Measurements from ENCODE around the gene MRPS11. TPM values are rescaled to one million over a fixed set of nuclear protein-coding genes. Genes with fewer than 3 reads are reported as not detected.

MRPS11 gene
- total RNA-seq, 4 donors from 2014 or later = 20.0 to 32.7 (median 28.9) TPM

DNA sequence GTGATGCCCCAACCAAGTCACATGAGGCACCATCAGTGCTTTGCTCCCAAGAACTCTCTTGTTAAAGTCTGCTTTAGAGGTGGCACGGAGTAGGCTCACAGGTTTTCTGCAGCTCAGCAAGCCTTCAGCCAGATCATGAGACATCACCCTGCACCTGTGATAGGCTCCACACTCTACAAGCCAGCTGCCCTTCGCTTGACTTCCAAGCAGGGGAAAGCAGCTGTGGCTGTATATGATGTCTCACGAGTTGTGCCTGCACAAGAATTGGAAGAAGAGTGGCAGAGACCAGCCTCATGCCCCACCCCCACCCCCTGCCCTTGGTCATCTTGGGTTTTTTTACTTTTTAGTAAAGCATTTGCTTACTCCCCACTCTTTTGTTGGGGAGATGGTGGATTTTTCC is 22.5 kb downstream of the MRPS11 start:
- peaks cover 6% of the 10 kb centered on the region for H3K36me3 ChIP-seq
- 82% methylated on average over 3 of the region's 3 CpGs for WGBS

DNA sequence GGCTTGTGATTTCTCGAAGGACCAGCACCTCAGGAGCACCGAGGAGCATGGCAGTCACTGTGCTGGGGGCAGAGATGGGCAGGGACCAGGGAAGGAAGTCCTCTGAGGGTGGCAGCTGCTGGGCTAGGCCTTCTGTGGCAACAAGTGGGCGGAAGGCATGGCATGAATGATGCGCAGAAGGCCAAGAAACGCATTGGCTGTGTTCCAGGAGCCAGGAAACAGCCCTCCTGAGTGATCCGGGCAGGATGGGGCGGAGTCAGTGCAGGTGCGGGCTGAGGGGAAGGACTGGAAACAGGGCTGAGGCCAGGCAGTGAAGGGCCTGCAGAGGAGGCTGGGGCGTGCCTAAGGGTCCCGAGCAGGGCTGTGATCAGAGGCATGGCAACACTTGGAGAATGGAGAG is 23.6 kb downstream of the MRPS11 start:
- Histone ChIP-seq H3K36me3 (peaks cover 6% of the 10 kb centered on the region), H3K27me3 (no peaks in the 10 kb centered on the region), H3K9me3 (no peaks in the 10 kb centered on the region), H3K27ac (no peak overlapping the region), H3K4me1 (no peaks in the 10 kb centered on the region), H3K4me3 (no peak overlapping the region)
- 62% methylated on average over 10 of the region's 10 CpGs for WGBS
- TF ChIP-seq, protein P1, sequence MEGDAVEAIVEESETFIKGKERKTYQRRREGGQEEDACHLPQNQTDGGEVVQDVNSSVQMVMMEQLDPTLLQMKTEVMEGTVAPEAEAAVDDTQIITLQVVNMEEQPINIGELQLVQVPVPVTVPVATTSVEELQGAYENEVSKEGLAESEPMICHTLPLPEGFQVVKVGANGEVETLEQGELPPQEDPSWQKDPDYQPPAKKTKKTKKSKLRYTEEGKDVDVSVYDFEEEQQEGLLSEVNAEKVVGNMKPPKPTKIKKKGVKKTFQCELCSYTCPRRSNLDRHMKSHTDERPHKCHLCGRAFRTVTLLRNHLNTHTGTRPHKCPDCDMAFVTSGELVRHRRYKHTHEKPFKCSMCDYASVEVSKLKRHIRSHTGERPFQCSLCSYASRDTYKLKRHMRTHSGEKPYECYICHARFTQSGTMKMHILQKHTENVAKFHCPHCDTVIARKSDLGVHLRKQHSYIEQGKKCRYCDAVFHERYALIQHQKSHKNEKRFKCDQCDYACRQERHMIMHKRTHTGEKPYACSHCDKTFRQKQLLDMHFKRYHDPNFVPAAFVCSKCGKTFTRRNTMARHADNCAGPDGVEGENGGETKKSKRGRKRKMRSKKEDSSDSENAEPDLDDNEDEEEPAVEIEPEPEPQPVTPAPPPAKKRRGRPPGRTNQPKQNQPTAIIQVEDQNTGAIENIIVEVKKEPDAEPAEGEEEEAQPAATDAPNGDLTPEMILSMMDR (IDR thresholded peaks at IDR 0.05) = no peak
- TF ChIP-seq POLR2AphosphoS5 (IDR thresholded peaks at IDR 0.05) = no peak
- TF ChIP-seq POLR2A (IDR thresholded peaks at IDR 0.05) = no peak
- no peak for TF ChIP-seq EP300 (IDR thresholded peaks at IDR 0.05)
- DNase-seq (ENCODE audit: low spot score in 2 of 2) = no peak

More for the DNA sequence above, 22.5 kb downstream of the MRPS11 start:
- no peak overlapping the region for H3K4me3 ChIP-seq
- H3K9me3 ChIP-seq = no peaks in the 10 kb centered on the region
- no peaks in the 10 kb centered on the region for H3K4me1 ChIP-seq
- no peak overlapping the region for H3K27ac ChIP-seq
- no peak for DNase-seq (ENCODE audit: low spot score in 2 of 2)
- H3K27me3 ChIP-seq = no peaks in the 10 kb centered on the region
- TF ChIP-seq POLR2AphosphoS5 (IDR thresholded peaks at IDR 0.05) (no peak), EP300 (IDR thresholded peaks at IDR 0.05) (no peak), POLR2A (IDR thresholded peaks at IDR 0.05) (no peak)
- TF ChIP-seq, protein P1 (IDR thresholded peaks at IDR 0.05) = no peak

DNA sequence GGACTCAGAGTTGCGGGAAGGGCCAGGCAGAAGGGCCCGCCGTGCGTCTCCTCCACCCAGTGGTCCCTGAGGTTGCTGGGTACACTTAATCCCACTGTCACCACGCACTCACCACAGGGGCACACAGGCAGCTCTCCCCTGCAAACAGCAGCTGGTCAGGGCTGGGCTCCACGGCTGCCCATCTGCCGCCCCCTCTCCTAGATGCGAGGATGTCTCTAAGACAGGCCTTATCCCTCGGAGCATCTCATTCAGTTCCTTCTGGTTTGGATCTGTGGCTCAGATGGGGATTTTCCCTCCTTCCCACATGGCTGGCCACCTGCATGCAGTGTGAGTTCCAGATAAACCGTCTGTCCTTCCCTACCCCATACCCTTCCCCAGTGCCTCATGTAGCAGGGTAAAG is 26.3 kb downstream of the MRPS11 start:
- H3K27ac ChIP-seq = no peak overlapping the region
- H3K36me3 ChIP-seq = peaks cover 12% of the 10 kb centered on the region
- no peaks in the 10 kb centered on the region for H3K27me3 ChIP-seq
- no peak for TF ChIP-seq EP300 (IDR thresholded peaks at IDR 0.05)
- TF ChIP-seq POLR2AphosphoS5 (IDR thresholded peaks at IDR 0.05) = no peak
- TF ChIP-seq POLR2A (IDR thresholded peaks at IDR 0.05) = no peak
- TF ChIP-seq, protein P1 (IDR thresholded peaks at IDR 0.05) = no peak
- no peaks in the 10 kb centered on the region for H3K9me3 ChIP-seq
- DNase-seq (ENCODE audit: low spot score in 2 of 2) = no peak
- 72% methylated on average over 7 of the region's 10 CpGs for WGBS
- no peak overlapping the region for H3K4me3 ChIP-seq
- H3K4me1 ChIP-seq = no peaks in the 10 kb centered on the region

DNA sequence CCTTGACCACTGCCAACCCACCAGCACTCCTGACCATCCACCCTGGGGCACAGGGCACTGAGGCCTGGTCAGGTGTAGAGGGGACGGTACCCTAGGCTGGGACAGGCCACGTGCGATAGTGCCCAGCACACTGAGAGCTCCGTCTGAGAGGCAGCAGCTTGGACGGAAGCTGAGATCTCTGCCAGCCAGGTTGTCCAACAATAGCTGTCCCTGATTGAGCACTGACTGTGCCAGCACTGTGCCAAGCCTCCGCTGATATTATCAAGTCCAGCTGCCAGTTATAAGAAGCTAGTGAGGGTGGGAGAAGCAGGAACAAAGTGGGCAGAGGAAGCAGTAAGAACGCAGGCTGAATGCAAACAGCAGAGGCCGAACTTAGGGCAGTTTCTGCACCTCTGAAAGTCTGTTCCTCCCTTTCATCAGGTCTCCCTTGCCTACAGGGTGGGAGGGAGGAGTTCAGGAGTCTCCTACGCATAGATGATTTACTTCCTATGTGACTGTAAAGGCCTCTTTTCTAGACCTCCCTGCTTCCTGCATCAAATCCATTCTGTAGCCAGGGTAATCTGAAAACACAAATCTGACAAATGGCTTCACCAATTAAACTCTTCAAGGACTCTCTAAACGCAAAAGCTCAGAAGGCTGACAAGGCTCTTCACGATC is 29.7 kb downstream of the MRPS11 start:
- no peaks in the 10 kb centered on the region for H3K27me3 ChIP-seq
- no peak for DNase-seq (ENCODE audit: low spot score in 2 of 2)
- WGBS = 78% methylated on average over 9 of the region's 11 CpGs
- no peaks in the 10 kb centered on the region for H3K4me1 ChIP-seq
- no peaks in the 10 kb centered on the region for H3K9me3 ChIP-seq
- no peak overlapping the region for H3K4me3 ChIP-seq
- H3K27ac ChIP-seq = no peak overlapping the region
- peaks cover 13% of the 10 kb centered on the region for H3K36me3 ChIP-seq
- TF ChIP-seq POLR2AphosphoS5 (IDR thresholded peaks at IDR 0.05) = no peak
- TF ChIP-seq EP300 (IDR thresholded peaks at IDR 0.05) = no peak
- TF ChIP-seq, protein P1 (IDR thresholded peaks at IDR 0.05) = no peak
- no peak for TF ChIP-seq POLR2A (IDR thresholded peaks at IDR 0.05)

DNA sequence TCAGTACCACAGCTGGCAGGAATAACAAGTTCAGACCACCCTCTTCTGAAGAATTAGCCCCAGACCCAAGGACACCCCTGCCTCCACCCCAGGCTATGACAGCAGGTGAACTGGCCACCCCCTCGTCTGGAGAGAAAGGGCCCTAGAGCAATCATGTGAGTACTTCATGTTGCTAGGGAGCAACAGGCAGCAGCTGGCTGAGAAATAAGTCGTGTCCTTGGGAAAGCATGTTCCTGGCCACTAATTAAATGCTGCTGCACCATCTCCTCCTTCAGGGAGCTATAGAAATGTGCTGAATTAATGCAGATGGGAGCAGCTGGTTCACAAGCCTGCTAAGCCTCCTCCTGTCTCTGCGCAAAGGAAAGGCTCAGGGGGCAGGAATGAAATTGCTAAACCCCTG is 31.5 kb downstream of the MRPS11 start:
- Histone ChIP-seq H3K36me3 (peaks cover 17% of the 10 kb centered on the region), H3K4me3 (no peak overlapping the region), H3K27ac (no peak overlapping the region), H3K27me3 (no peaks in the 10 kb centered on the region), H3K4me1 (no peaks in the 10 kb centered on the region), H3K9me3 (no peaks in the 10 kb centered on the region)
- 51% methylated on average over 3 of the region's 3 CpGs for WGBS
- no peak for DNase-seq (ENCODE audit: low spot score in 2 of 2)
- TF ChIP-seq POLR2AphosphoS5 (IDR thresholded peaks at IDR 0.05) = no peak
- TF ChIP-seq, protein P1 (IDR thresholded peaks at IDR 0.05) = no peak
- no peak for TF ChIP-seq POLR2A (IDR thresholded peaks at IDR 0.05)
- no peak for TF ChIP-seq EP300 (IDR thresholded peaks at IDR 0.05)
